Esophagus squamous epithelium (tissue), 4 donors: ENCODE results near the gene CHPT1.

ENCODE experiments used
- POLR2A ChIP-seq, 4 donors: fragments of 450-650 bp; IDR thresholded peaks; one replicate each; pipeline ENCODE4 v1.6.1; 2017; ENCODE audit warnings: antibody characterized with exemption in 4 of 4, mild to moderate bottlenecking in 4 of 4, moderate library complexity in 3 of 4
- TF ChIP-seq, protein P1 (sequence below), 6 experiments: fragments of 450-650 bp in 4 of 6; fragments of 200-600 bp in 2 of 6; sonication (generic) in 2 of 6; IDR thresholded peaks; one replicate each; pipeline ENCODE4 v1.5.1; 2016 to 2019; ENCODE audit warnings: antibody characterized with exemption in 6 of 6, mild to moderate bottlenecking in 4 of 6, moderate library complexity in 4 of 6

DNA sequence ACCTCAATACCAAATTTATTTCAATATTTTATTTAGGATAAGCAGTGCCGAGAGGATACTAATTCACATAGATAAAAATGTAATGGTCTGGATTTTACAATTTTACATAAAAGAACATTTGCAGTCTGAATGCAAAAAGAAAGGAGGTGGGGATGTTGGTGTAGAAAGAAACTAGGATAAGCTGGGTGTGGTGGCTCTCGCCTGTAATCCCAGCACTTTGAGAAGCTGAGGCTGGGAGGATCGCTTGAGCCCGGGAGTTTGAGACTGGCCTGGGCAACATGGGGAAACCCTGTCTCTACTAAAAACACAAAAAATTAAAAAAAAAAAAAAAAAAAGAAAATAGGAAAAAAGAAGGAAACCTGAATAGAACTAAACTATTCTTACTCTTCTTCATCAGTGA is 25.0 kb downstream of the CHPT1 start:
- no peak for TF ChIP-seq POLR2A (IDR thresholded peaks at IDR 0.05)
- TF ChIP-seq, protein P1, sequence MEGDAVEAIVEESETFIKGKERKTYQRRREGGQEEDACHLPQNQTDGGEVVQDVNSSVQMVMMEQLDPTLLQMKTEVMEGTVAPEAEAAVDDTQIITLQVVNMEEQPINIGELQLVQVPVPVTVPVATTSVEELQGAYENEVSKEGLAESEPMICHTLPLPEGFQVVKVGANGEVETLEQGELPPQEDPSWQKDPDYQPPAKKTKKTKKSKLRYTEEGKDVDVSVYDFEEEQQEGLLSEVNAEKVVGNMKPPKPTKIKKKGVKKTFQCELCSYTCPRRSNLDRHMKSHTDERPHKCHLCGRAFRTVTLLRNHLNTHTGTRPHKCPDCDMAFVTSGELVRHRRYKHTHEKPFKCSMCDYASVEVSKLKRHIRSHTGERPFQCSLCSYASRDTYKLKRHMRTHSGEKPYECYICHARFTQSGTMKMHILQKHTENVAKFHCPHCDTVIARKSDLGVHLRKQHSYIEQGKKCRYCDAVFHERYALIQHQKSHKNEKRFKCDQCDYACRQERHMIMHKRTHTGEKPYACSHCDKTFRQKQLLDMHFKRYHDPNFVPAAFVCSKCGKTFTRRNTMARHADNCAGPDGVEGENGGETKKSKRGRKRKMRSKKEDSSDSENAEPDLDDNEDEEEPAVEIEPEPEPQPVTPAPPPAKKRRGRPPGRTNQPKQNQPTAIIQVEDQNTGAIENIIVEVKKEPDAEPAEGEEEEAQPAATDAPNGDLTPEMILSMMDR (IDR thresholded peaks at IDR 0.05) = no peak
